IMR-90 (cell line): ENCODE results near the gene WDR45B. TPM values are rescaled to one million over a fixed set of nuclear protein-coding genes. Genes with fewer than 3 reads are reported as not detected.

Source experiments
- ATAC-seq: fragments of 200-7000 bp; cut with Tn5 transposase; 2 replicates; pipeline ENCODE4 v1.9.1; 2020; ENCODE audit warnings: low read depth, mild to moderate bottlenecking, moderate library complexity
- BruUV-seq: library from RNA; stranded (reverse); fragments of 400-500 nt; replicated peaks from 2 replicates; lab custom pipeline; 2021; lab: Mats Ljungman, UMichigan
- CTCF ChIA-PET: fragments of 300-600 bp; formaldehyde crosslinking; extraction: SDS; loops from one replicate; lab custom pipeline; 2021; ENCODE audit warnings: antibody characterized with exemption; lab: Yijun Ruan, JAX
- POLR2A ChIA-PET: fragments of 300-600 bp; sonication (Branson Sonifier 250); formaldehyde crosslinking; loops from one replicate; lab custom pipeline; 2022; ENCODE audit warnings: antibody characterized with exemption; ENCODE audit not compliant: unreplicated experiment; lab: Charles Lee
- DNase-seq: peaks from one replicate; pipeline ENCODE4 v3.0.0; 2013
- H2AFZ ChIP-seq: replicated peaks from 2 replicates; pipeline ENCODE3; 2013; ENCODE audit warnings: low read length, mild to moderate bottlenecking; ENCODE audit not compliant: poor library complexity
- H2AK5ac ChIP-seq: 2 replicates; pipeline ENCODE4 v1.6.1; 2013; ENCODE audit warnings: low read depth, low read length, inconsistent platforms
- H2AK9ac ChIP-seq: replicated peaks from 2 replicates; pipeline ENCODE3; 2013; ENCODE audit warnings: mild to moderate bottlenecking, low read depth, low read length, moderate library complexity; ENCODE audit not compliant: poor library complexity
- H2BK120ac ChIP-seq: 2 replicates; pipeline ENCODE4 v1.6.1; 2013; ENCODE audit warnings: low read depth, low read length, inconsistent platforms
- H2BK15ac ChIP-seq: 3 replicates; pipeline ENCODE4 v1.6.1; 2013; ENCODE audit warnings: low read depth, low read length, inconsistent platforms
- H2BK20ac ChIP-seq: 2 replicates; pipeline ENCODE4 v1.6.1; 2013; ENCODE audit warnings: low read depth, mild to moderate bottlenecking, inconsistent platforms, low read length, moderate library complexity
- H2BK5ac ChIP-seq: 2 replicates; pipeline ENCODE4 v1.6.1; 2013; ENCODE audit warnings: mild to moderate bottlenecking, low read depth, low read length, inconsistent platforms; ENCODE audit not compliant: poor library complexity, severe bottlenecking
- H3K14ac ChIP-seq: replicated peaks from 2 replicates; pipeline ENCODE4 v1.6.1; 2013; ENCODE audit warnings: low read depth, low read length, inconsistent platforms
- H3K18ac ChIP-seq: 2 replicates; pipeline ENCODE4 v1.6.1; 2013; ENCODE audit warnings: low read depth, low read length, control low read depth
- H3K23ac ChIP-seq: 2 replicates; pipeline ENCODE4 v1.6.1; 2013; ENCODE audit warnings: low read depth, low read length, inconsistent platforms
- H3K27ac ChIP-seq: 2 replicates; pipeline ENCODE4 v1.5.1; 2013; ENCODE audit warnings: mild to moderate bottlenecking, control low read depth, low read length; ENCODE audit not compliant: insufficient read depth
- H3K27me3 ChIP-seq: 2 replicates; pipeline ENCODE4 v1.6.1; 2013; ENCODE audit warnings: low read length; ENCODE audit not compliant: control insufficient read depth, insufficient read depth
- H3K36me3 ChIP-seq: 2 replicates; pipeline ENCODE4 v1.6.1; 2013; ENCODE audit warnings: low read length, mixed read lengths; ENCODE audit not compliant: control insufficient read depth, insufficient read depth
- H3K4ac ChIP-seq: 2 replicates; pipeline ENCODE4 v1.6.1; 2013; ENCODE audit warnings: low read depth, low read length, inconsistent platforms
- H3K4me1 ChIP-seq: 2 replicates; pipeline ENCODE4 v1.6.1; 2013; ENCODE audit warnings: low read length, mixed read lengths; ENCODE audit not compliant: control insufficient read depth, insufficient read depth
- H3K4me2 ChIP-seq: 2 replicates; pipeline ENCODE4 v1.6.1; 2013; ENCODE audit warnings: low read depth, mild to moderate bottlenecking, control low read depth, low read length, moderate library complexity
- H3K4me3 ChIP-seq: 2 replicates; pipeline ENCODE4 v1.5.1; 2013; ENCODE audit warnings: low read depth, mild to moderate bottlenecking, control low read depth, low read length, moderate library complexity; ENCODE audit not compliant: insufficient read depth
- H3K56ac ChIP-seq: 2 replicates; pipeline ENCODE4 v1.6.1; 2013; ENCODE audit warnings: low read length, inconsistent platforms; ENCODE audit not compliant: insufficient read depth; ENCODE audit errors: extremely low read depth
- H3K79me1 ChIP-seq, 2 experiments: 2 replicates each; pipeline ENCODE4 v1.6.1; 2013; ENCODE audit warnings: low read length in 2 of 2, inconsistent platforms in 1 of 2, low read depth in 1 of 2
- H3K9ac ChIP-seq: 2 replicates; pipeline ENCODE4 v1.6.1; 2013; ENCODE audit warnings: low read depth, low read length, control low read depth
- H3K9me1 ChIP-seq: 2 replicates; pipeline ENCODE4 v1.6.1; 2013; ENCODE audit warnings: low read length, inconsistent platforms; ENCODE audit not compliant: insufficient read depth
- H3K9me3 ChIP-seq: 2 replicates; pipeline ENCODE4 v1.6.1; 2013; ENCODE audit warnings: low read length; ENCODE audit not compliant: control insufficient read depth, insufficient read depth
- H4K20me1 ChIP-seq: 2 replicates; pipeline ENCODE4 v1.6.1; 2013; ENCODE audit warnings: low read length, inconsistent platforms; ENCODE audit not compliant: insufficient read depth
- H4K5ac ChIP-seq: 2 replicates; pipeline ENCODE4 v1.6.1; 2013; ENCODE audit warnings: mild to moderate bottlenecking, low read depth, low read length, control low read depth
- H4K8ac ChIP-seq, 2 experiments: 2 replicates each; pipeline ENCODE4 v1.6.1; 2013; ENCODE audit warnings: low read depth in 2 of 2, low read length in 2 of 2, control low read depth in 1 of 2, inconsistent platforms in 1 of 2
- H4K91ac ChIP-seq: 2 replicates; pipeline ENCODE4 v1.6.1; 2013; ENCODE audit warnings: low read depth, low read length, inconsistent platforms; ENCODE audit not compliant: insufficient read depth
- POLR2A ChIP-seq: IDR thresholded peaks from 2 replicates; pipeline ENCODE4 v1.6.1; 2012; ENCODE audit warnings: mild to moderate bottlenecking, low read depth, low read length
- RAD21 ChIP-seq: IDR thresholded peaks from 2 replicates; pipeline ENCODE4 v1.6.1; 2012; ENCODE audit warnings: low read length, improper control_type of control experiment
- RCOR1 ChIP-seq: IDR thresholded peaks from 2 replicates; pipeline ENCODE4 v1.6.1; 2012; ENCODE audit warnings: mild to moderate bottlenecking, low read length, improper control_type of control experiment; ENCODE audit not compliant: insufficient replicate concordance
- WGBS, 2 experiments: methylation state at CpG; one replicate each; pipeline versions ENCODE4 v1.1.5 to v1.1.7; 2013; ENCODE audit warnings: missing lambda C conversion rate in 2 of 2; ENCODE audit not compliant: insufficient read length in 1 of 2; ENCODE audit errors: extremely low coverage in 2 of 2; 5-methylcytosine and 5-hydroxymethylcytosine counted together
- dilution Hi-C: fragments of 300-500 bp; cut with HindIII; formaldehyde crosslinking; loops from one replicate; pipeline ENCODE4 v1.14.3; 2018; ENCODE audit warnings: low sequenced_read_pairs; ENCODE audit not compliant: unreplicated experiment
- in situ Hi-C: fragments of 300-500 bp; cut with MboI; formaldehyde crosslinking; loops from 3 replicates; pipeline ENCODE4 v1.14.3; 2019; ENCODE audit warnings: low sequenced_read_pairs, inconsistent platforms, mixed read lengths
- intact Hi-C: fragments of 100-400 bp; cut with micrococcal nuclease; formaldehyde crosslinking; loops from 2 replicates; pipeline ENCODE4 v1.10.0; 2022
- polyA plus RNA-seq, 3 experiments: library from polyadenylated mRNA; depleted of rRNA; stranded (reverse); fragments of >200 nt; gene quantifications; 2 replicates each; pipeline ENCODE4 v1.2.3, GENCODE V29; 2012; ENCODE audit warnings: low replicate concordance in 1 of 3
- total RNA-seq: library from RNA; depleted of rRNA; stranded (reverse); fragments of >200 nt; gene quantifications from 2 replicates; pipeline ENCODE4 v1.2.3, GENCODE V29; 2012

WDR45B gene
- total and polyA plus RNA-seq, 2 of the 4 experiments (the other 2 are of a cell fraction), result 98.2 to 110 TPM

GRCh38 chr17:82674656-82675475 lies 26.6 kb upstream of the WDR45B start:
- Histone ChIP-seq H2BK5ac (no peak overlapping the region), H3K27me3 (no peaks in the 10 kb centered on the region), H2AFZ (no peak overlapping the region), H2BK20ac (no peak overlapping the region), H4K8ac (no peak overlapping the region), H3K27ac (no peak overlapping the region), H3K9ac (no peak overlapping the region), H2AK5ac (no peak overlapping the region), H4K5ac (no peak overlapping the region), H3K36me3 (no peaks in the 10 kb centered on the region; the same call in 1 of the 2 replicates), H3K18ac (no peak overlapping the region), H3K4me2 (no peak overlapping the region; the same call in 1 of the 2 replicates), H4K91ac (no peak overlapping the region), H3K14ac (no peak overlapping the region), H2BK15ac (no peak overlapping the region), H3K56ac (no peak overlapping the region), H3K9me3 (no peaks in the 10 kb centered on the region), H3K4me3 (no peak overlapping the region), H3K79me1 (peaks cover 0 to 3% of the 10 kb centered on the region in 2 experiments; a peak in 1 of 4 replicates), H2AK9ac (no peak overlapping the region), H3K23ac (no peak overlapping the region), H4K20me1 (peaks cover 3% of the 10 kb centered on the region; the same call in 1 of the 2 replicates), H3K9me1 (peaks cover 2% of the 10 kb centered on the region; the same call in 1 of the 2 replicates), H3K4ac (no peak overlapping the region), H3K4me1 (no peaks in the 10 kb centered on the region; the same call in 1 of the 2 replicates), H2BK120ac (no peak overlapping the region)
- ATAC-seq, result no peak
- ChIA-PET POLR2A (no interaction called here), CTCF (no interaction called here)
- no TSS peak for BruUV-seq
- intact Hi-C loops, result no loop called here
- in situ Hi-C loops, result no loop called here
- DNase-seq, result no peak
- TF ChIP-seq RCOR1, result no peak
- no peak for TF ChIP-seq RAD21
- no peak for TF ChIP-seq POLR2A
- WGBS, 2 experiments, result 64% methylated on average over 3 of the region's 20 CpGs; no CpG with 5 or more reads in 1 of the 2 experiments
- dilution Hi-C loops, result no loop called here
